SK-N-MC (cell line): ENCODE data around the gene USP31.

Experiments used
- DNase-seq: peaks from one replicate; pipeline ENCODE4 v3.0.0-alpha.2; 2011; ENCODE audit warnings: low read depth, low spot score
- H3K27ac ChIP-seq: fragments of 200-600 bp; sonication (generic); 2 replicates; pipeline ENCODE4 v1.5.1; 2016; ENCODE audit warnings: mixed run types
- H3K36me3 ChIP-seq: fragments of 200-600 bp; sonication (generic); 2 replicates; pipeline ENCODE4 v1.6.1; 2017; ENCODE audit warnings: antibody characterized with exemption, low read length, mixed read lengths; ENCODE audit not compliant: insufficient read depth
- H3K4me3 ChIP-seq: fragments of 200-600 bp; sonication (generic); 2 replicates; pipeline ENCODE4 v1.5.1; 2016
- H3K9ac ChIP-seq: fragments of 200-600 bp; sonication (generic); 2 replicates; pipeline ENCODE4 v1.8.0; 2017; ENCODE audit warnings: mixed run types, mixed read lengths; ENCODE audit not compliant: insufficient read length
- H3K9me3 ChIP-seq: fragments of 200-600 bp; sonication (generic); 2 replicates; pipeline ENCODE4 v1.6.1; 2017; ENCODE audit warnings: low read depth, mild to moderate bottlenecking, antibody characterized with exemption, low read length, moderate library complexity, mixed read lengths
- EZH2 ChIP-seq: fragments of 200-600 bp; sonication (generic); IDR thresholded peaks from one replicate; pipeline ENCODE4 v1.6.1; 2017; ENCODE audit warnings: antibody characterized with exemption
- FOXP2 ChIP-seq: optimal IDR thresholded peaks from 2 replicates; pipeline ENCODE3; 2011; ENCODE audit warnings: mild to moderate bottlenecking, moderate library complexity; ENCODE audit not compliant: insufficient read depth; ENCODE audit errors: extremely low read length, control extremely low read depth
- POLR2AphosphoS5 ChIP-seq: IDR thresholded peaks from 2 replicates; pipeline ENCODE4 v1.6.1; 2012; ENCODE audit warnings: mild to moderate bottlenecking, low read depth, low read length, borderline replicate concordance

USP31 gene

DNA sequence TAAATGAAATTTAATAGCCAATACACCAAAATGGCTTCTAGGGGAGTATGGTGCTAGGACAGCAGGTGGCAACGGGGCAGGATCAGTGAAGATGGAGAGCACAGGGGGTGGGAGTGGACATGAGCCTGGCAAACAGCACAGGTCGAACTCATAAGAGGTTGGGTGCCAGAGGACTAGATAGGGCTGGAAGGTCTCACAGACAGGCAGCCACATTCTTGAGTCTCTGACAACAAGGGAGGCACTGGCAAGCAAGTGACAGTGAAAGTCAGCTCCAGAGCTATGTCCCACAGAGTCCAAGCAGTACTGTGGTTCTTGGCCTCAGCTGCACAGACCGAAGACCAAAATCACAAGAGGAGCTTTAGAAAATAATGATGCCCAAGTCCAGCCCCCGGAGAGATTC, 61.2 kb downstream of the USP31 start:
- DNase-seq = no peak
- no peak overlapping the region for H3K4me3 ChIP-seq
- TF ChIP-seq EZH2 (no peak), FOXP2 (no peak), POLR2AphosphoS5 (no peak)
- no peak overlapping the region for H3K9ac ChIP-seq
- peaks cover 26% of the 10 kb centered on the region for H3K36me3 ChIP-seq
- H3K9me3 ChIP-seq = no peaks in the 10 kb centered on the region
- H3K27ac ChIP-seq = no peak overlapping the region

DNA sequence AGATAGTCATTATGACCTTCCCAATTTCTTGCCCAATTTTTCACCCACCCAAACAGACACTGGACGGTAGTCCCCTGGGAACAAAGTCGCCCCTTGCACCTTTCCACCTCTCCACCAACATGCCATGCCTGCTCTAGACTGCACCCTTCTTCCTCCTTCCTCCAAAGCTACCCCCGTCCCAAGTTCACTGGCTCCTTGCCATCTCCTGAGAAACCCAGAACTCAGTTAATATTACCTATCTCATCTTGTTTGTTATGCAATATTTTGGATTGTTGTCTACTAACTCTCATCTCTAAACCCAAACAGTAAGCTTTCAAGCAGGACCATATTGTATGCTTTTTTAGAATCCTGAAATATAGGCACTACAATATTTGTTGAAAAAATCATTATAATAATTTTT, 63.3 kb downstream of the USP31 start:
- H3K4me3 ChIP-seq = no peak overlapping the region
- no peak for TF ChIP-seq POLR2AphosphoS5
- TF ChIP-seq EZH2 = no peak
- TF ChIP-seq FOXP2 = no peak
- no peaks in the 10 kb centered on the region for H3K9me3 ChIP-seq
- peaks cover 36% of the 10 kb centered on the region for H3K36me3 ChIP-seq
- H3K9ac ChIP-seq = no peak overlapping the region
- no peak overlapping the region for H3K27ac ChIP-seq
- DNase-seq = no peak

DNA sequence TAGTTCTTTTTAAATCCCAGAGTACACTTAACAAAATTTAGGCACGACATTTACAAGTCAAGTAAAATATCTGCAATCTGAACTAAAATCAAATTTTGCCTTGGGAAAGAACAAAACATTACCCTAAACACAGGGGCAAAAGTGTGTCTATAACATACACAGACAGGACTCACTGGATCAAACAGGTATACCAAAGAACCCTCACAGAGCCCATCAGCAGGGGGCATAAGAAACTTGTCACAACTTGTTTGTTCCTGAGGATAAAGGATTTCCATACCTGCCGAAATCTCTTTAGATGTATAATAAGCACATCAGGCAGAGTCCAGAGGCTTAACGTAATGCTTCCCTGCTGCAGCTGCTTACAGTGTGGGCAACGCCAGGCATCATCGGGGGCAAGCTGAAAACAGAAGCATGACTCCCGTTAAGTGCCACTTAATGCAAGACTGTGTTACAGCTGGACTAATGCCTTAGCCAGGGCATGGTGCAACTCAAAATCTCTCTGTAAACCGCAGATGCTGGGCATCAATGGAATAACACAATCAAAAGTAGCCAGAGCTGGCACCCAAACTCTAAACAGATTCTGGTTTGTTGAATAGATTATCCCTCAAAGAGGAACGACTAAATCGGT, 67.0 kb downstream of the USP31 start:
- no peaks in the 10 kb centered on the region for H3K9me3 ChIP-seq
- peaks cover 47% of the 10 kb centered on the region for H3K36me3 ChIP-seq
- no peak for DNase-seq
- no peak overlapping the region for H3K9ac ChIP-seq
- H3K4me3 ChIP-seq = no peak overlapping the region
- TF ChIP-seq EZH2 (no peak), POLR2AphosphoS5 (no peak)
- no peak overlapping the region for H3K27ac ChIP-seq

DNA sequence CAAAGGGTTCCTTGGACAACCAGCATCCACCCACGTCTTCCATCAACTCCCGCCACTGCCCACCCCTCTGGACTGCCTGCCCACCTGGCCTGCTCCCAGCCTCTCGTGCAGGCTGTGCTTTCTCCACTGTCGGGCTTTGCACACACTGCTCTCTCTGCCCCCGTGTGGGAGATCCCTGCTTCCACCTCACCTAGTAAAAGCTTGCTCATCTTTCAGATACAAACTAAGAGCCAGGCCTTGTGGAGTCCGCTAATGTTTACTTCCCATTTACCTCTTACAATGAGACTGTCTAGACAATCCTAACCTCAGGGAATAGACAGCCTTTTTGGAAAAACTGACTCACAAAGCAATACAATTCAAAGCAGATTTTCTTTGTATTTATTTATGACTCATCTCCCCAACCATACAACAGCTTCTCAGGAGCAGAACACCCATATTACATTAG, 67.6 kb downstream of the USP31 start:
- TF ChIP-seq EZH2 (no peak), FOXP2 (no peak), POLR2AphosphoS5 (no peak)
- Histone ChIP-seq H3K9me3 (no peaks in the 10 kb centered on the region), H3K36me3 (peaks cover 47% of the 10 kb centered on the region), H3K4me3 (no peak overlapping the region), H3K27ac (no peak overlapping the region), H3K9ac (no peak overlapping the region)
- no peak for DNase-seq

DNA sequence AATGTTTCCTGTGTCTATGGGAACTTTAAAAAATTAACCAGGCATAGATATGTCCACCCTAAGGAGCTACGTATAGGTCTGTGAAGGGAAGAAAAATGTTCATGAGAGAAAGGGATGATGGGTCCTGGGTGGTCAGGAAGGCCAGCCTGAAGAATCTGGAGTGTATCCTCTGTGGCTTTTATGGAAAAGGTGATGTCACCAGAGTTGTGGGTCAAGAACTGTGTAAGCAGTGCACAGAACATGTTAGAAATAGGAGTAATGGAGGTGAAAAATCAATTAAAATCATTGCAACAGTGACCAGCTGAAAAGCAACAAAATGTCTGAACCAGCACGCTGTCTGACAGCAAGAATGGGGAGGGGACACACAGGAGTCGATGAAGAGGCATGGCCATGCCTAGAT, 68.5 kb downstream of the USP31 start:
- Histone ChIP-seq H3K9me3 (no peaks in the 10 kb centered on the region), H3K27ac (no peak overlapping the region), H3K4me3 (no peak overlapping the region), H3K9ac (no peak overlapping the region), H3K36me3 (peaks cover 47% of the 10 kb centered on the region)
- no peak for DNase-seq
- no peak for TF ChIP-seq POLR2AphosphoS5
- no peak for TF ChIP-seq FOXP2
- TF ChIP-seq EZH2 = no peak

DNA sequence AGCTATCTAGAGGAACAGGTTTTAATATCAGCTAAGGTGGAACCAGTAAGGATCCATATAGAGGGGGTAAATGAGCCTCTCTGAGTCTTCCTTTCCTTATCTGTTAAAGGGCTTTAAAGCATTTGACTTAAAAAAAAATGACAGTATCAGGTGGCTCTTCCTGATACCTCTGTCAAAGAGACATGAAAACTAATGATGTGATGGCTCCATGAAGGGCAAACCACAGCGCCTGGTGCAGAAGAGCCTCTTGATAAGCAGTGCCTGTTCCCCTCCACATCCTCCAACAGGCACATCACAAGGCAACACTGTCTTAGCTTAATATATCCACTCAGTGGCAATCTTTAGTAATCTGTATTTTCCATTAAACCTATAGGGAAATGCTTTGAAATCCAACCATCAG, 68.9 kb downstream of the USP31 start:
- no peak for DNase-seq
- H3K36me3 ChIP-seq = peaks cover 48% of the 10 kb centered on the region
- H3K9ac ChIP-seq = no peak overlapping the region
- H3K9me3 ChIP-seq = no peaks in the 10 kb centered on the region
- H3K4me3 ChIP-seq = no peak overlapping the region
- no peak for TF ChIP-seq EZH2
- no peak for TF ChIP-seq FOXP2
- TF ChIP-seq POLR2AphosphoS5 = no peak
- H3K27ac ChIP-seq = no peak overlapping the region

DNA sequence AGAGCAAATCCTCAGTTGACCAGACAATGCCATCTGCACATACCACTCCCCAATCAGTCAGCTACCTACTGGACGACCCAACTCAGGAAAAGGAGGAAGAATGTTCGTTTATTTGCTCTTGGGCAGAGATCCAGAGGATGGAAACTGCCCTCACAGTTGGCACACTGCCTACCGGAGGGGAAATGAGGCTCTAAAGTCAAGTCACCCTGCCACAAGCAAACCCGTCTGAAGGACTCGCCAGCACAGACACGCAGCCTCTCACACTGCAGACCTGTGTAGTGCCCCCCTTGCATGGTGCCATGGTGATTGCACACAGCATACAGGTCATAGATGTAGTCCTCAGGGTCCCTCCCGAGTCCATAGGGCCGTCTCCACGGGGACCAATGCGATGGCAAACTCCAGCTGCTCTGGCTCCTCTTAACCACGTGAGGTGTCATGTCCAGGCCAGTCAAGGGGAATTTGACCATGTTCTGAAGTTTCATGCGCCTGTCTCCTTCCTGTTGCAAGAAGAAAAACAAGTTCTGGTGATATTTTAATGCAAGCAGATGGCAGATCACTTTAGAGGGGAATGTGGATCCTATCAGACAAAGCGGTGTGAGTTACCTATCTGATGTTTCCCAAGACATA, 69.5 kb downstream of the USP31 start:
- Histone ChIP-seq H3K9me3 (no peaks in the 10 kb centered on the region), H3K27ac (no peak overlapping the region), H3K9ac (no peak overlapping the region), H3K4me3 (no peak overlapping the region), H3K36me3 (peaks cover 48% of the 10 kb centered on the region)
- no peak for DNase-seq
- TF ChIP-seq POLR2AphosphoS5 (no peak), FOXP2 (no peak), EZH2 (no peak)

DNA sequence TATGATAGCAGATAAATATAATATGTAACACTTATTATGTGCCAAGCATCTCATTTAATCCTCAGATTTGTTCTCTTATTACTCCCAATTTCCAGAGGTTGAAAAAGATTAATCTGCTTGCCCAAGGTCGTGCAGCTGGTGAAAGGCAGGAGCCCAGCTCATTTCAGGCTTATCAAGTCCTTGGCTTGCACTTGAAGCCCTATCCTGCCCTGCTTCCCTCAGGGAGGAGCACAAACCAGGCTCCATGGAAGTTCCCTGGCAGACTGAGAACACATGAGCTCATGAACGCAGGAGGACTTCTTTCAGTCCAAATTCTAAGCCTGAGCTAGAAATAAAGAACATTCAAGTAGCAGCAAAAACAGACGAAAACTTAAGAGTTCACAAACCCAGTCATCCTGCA, 74.8 kb downstream of the USP31 start:
- Histone ChIP-seq H3K9me3 (no peaks in the 10 kb centered on the region), H3K27ac (no peak overlapping the region), H3K36me3 (peaks cover 52% of the 10 kb centered on the region), H3K4me3 (no peak overlapping the region), H3K9ac (no peak overlapping the region)
- no peak for DNase-seq
- TF ChIP-seq FOXP2 (no peak), POLR2AphosphoS5 (no peak), EZH2 (no peak)

DNA sequence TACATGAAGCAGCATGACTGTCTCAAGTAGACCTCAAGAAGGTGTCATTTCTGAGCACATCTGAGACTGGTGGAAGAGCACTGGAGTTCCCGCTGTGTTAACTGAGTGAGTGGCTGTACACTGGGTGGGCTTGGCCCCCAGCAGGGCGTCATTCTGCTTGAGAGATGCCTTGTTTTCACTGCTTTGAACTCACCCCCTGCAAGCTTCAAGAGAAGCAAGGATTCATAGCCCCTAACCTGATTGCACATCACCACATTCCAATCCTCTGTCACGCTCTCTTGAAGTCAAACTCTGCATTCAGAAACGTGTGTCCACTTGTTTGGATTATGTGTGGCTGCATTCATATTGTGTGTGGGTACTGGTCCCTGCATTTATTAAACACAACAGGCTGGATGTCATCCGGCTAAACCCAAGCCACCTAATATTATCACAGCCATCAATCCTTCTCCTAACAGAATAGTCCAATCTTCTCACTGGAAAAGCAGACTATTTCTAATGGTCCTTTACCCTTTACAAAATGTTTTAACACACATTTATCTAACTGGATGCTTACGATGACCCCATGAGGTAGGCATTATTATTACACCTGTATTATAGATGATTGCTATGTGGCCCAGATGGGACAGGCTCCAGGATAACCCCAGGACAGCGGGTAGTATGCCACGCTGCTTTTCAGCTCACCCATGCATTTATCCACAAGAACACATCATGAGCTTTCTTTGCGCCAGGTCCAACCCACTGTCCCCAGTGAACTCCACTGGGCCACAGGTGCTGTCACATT, 76.3 kb downstream of the USP31 start:
- H3K27ac ChIP-seq = no peak overlapping the region

More for the DNA sequence above, 76.3 kb downstream of the USP31 start:
- no peaks in the 10 kb centered on the region for H3K9me3 ChIP-seq
- DNase-seq = no peak
- H3K36me3 ChIP-seq = peaks cover 57% of the 10 kb centered on the region; the same call in 1 of the 2 replicates
- no peak overlapping the region for H3K9ac ChIP-seq
- TF ChIP-seq EZH2 = no peak
- TF ChIP-seq FOXP2 = no peak
- no peak for TF ChIP-seq POLR2AphosphoS5
- no peak overlapping the region for H3K4me3 ChIP-seq
